GM21423 (cell line): ENCODE measurements around the gene LYPLAL1.
"Not testable (repeated sequence)": the region's sequence is repeated elsewhere in the genome, so short reads cannot be mapped to it uniquely, and the experiment has no call there.

ENCODE experiments used
- ATAC-seq: cut with Tn5 transposase; IDR thresholded peaks from one replicate; pipeline ENCODE4 v1.9.1; 2021; ENCODE audit warnings: mild to moderate bottlenecking, moderate library complexity; ENCODE audit not compliant: unreplicated experiment

Gene LYPLAL1

GRCh38 chr1:219161371-219161770 lies 12.3 kb upstream of the LYPLAL1 start:
- no peak for ATAC-seq

- ATAC-seq, result no peak
Observed at GRCh38 chr1:219163401-219163954, 10.2 kb upstream of the LYPLAL1 start.

- ATAC-seq, result no peak
Observed at GRCh38 chr1:219171192-219171935, 2.3 kb upstream of the LYPLAL1 start.

- ATAC-seq, result no peak
Observed at GRCh38 chr1:219172821-219173220, 857 bp upstream of the LYPLAL1 start.

- ATAC-seq, result peak; percentile 0
Observed at GRCh38 chr1:219173434-219173757, 282 bp upstream of the LYPLAL1 start.

- ATAC-seq, result peak; percentile 25
Observed at GRCh38 chr1:219174460-219175211, 958 bp downstream of the LYPLAL1 start.

GRCh38 chr1:219175212-219175564 lies 1.5 kb downstream of the LYPLAL1 start:
- no peak for ATAC-seq

GRCh38 chr1:219176168-219176567 lies 2.5 kb downstream of the LYPLAL1 start:
- ATAC-seq, result no peak

GRCh38 chr1:219177363-219177762 lies 3.7 kb downstream of the LYPLAL1 start:
- ATAC-seq, result peak; percentile 32

GRCh38 chr1:219177940-219178339 lies 4.3 kb downstream of the LYPLAL1 start:
- no peak for ATAC-seq

GRCh38 chr1:219179293-219179692 lies 5.6 kb downstream of the LYPLAL1 start:
- ATAC-seq, result no peak

GRCh38 chr1:219184337-219184736 lies 10.7 kb downstream of the LYPLAL1 start:
- no peak for ATAC-seq

- ATAC-seq, result no peak
Observed at GRCh38 chr1:219185486-219186117, 11.9 kb downstream of the LYPLAL1 start.

GRCh38 chr1:219188331-219188803 lies 14.7 kb downstream of the LYPLAL1 start:
- peak; percentile 47 for ATAC-seq

GRCh38 chr1:219189021-219189824 lies 15.5 kb downstream of the LYPLAL1 start:
- ATAC-seq, result peak; percentile 67

- ATAC-seq, result no peak
Observed at GRCh38 chr1:219189952-219190351, 16.3 kb downstream of the LYPLAL1 start.

- ATAC-seq, result no peak
Observed at GRCh38 chr1:219190605-219191004, 16.9 kb downstream of the LYPLAL1 start.

- not testable (repeated sequence) for ATAC-seq
Observed at GRCh38 chr1:219195833-219196232, 22.2 kb downstream of the LYPLAL1 start.

GRCh38 chr1:219201656-219202055 lies 28.0 kb downstream of the LYPLAL1 start:
- no peak for ATAC-seq

- no peak for ATAC-seq
Observed at GRCh38 chr1:219202567-219202966, 28.9 kb downstream of the LYPLAL1 start.

- ATAC-seq, result no peak
Observed at GRCh38 chr1:219206350-219206749, 32.7 kb downstream of the LYPLAL1 start.
